Keratinocyte (primary cell): ENCODE results near the gene TNFRSF14. TPM values are rescaled to one million over a fixed set of nuclear protein-coding genes. Genes with fewer than 3 reads are reported as not detected.

Experiments used
- DNase-seq: peaks from one replicate; pipeline ENCODE4 v3.0.0-alpha.2; 2011; ENCODE audit warnings: low read depth, missing footprints, low spot score
- FAIRE-seq: peaks from 2 replicates; lab custom pipeline; 2011; peaks lifted over from hg19 to GRCh38; lab: Jason Lieb, UNC
- H2AFZ ChIP-seq: 2 replicates; pipeline ENCODE4 v1.6.0; 2012; ENCODE audit warnings: low read length, control low read depth, inconsistent platforms; ENCODE audit not compliant: control insufficient read depth
- H3K27ac ChIP-seq: 2 replicates; pipeline ENCODE4 v1.5.1; 2011; ENCODE audit warnings: low read length; ENCODE audit not compliant: control insufficient read depth, insufficient read depth
- H3K27me3 ChIP-seq: 3 replicates; pipeline ENCODE4 v1.6.0; 2011; ENCODE audit warnings: low read length; ENCODE audit not compliant: control insufficient read depth, insufficient read depth; ENCODE audit errors: extremely low read depth
- H3K36me3 ChIP-seq, 2 experiments: 2 replicates in 1 of 2; 3 replicates in 1 of 2; pipeline ENCODE4 v1.5.1; 2011; ENCODE audit warnings: low read length in 2 of 2, mild to moderate bottlenecking in 1 of 2; ENCODE audit not compliant: control insufficient read depth in 2 of 2, insufficient read depth in 2 of 2; ENCODE audit errors: extremely low read depth in 1 of 2
- H3K4me1 ChIP-seq: 3 replicates; pipeline ENCODE4 v1.5.1; 2011; ENCODE audit warnings: low read length; ENCODE audit not compliant: control insufficient read depth, insufficient read depth; ENCODE audit errors: extremely low read depth
- H3K4me2 ChIP-seq: 3 replicates; pipeline ENCODE4 v1.6.0; 2011; ENCODE audit warnings: low read depth, low read length; ENCODE audit not compliant: control insufficient read depth, insufficient read depth; ENCODE audit errors: extremely low read depth
- H3K4me3 ChIP-seq, 3 experiments: fragments of 200-600 bp in 1 of 3; sonication (generic) in 1 of 3; 2 replicates in 2 of 3; 3 replicates in 1 of 3; pipeline ENCODE4 v1.5.1; 2011 to 2016; ENCODE audit warnings: low read length in 3 of 3, mild to moderate bottlenecking in 3 of 3, control low read depth in 2 of 3, inconsistent platforms in 1 of 3, low read depth in 1 of 3, mixed read lengths in 1 of 3, mixed run types in 1 of 3, moderate library complexity in 1 of 3; ENCODE audit not compliant: control insufficient read depth in 2 of 3, insufficient read depth in 2 of 3; ENCODE audit errors: extremely low read depth in 1 of 3
- H3K79me2 ChIP-seq: 2 replicates; pipeline ENCODE4 v1.6.0; 2012; ENCODE audit warnings: low read length; ENCODE audit not compliant: control insufficient read depth, insufficient read depth
- H3K9ac ChIP-seq: 3 replicates; pipeline ENCODE4 v1.6.0; 2011; ENCODE audit warnings: low read length; ENCODE audit not compliant: control insufficient read depth, insufficient read depth; ENCODE audit errors: extremely low read depth
- H3K9me1 ChIP-seq: 3 replicates; pipeline ENCODE4 v1.6.0; 2011; ENCODE audit warnings: low read length; ENCODE audit not compliant: control insufficient read depth, insufficient read depth; ENCODE audit errors: extremely low read depth
- H3K9me3 ChIP-seq: 2 replicates; pipeline ENCODE4 v1.5.1; 2012; ENCODE audit warnings: low read depth, low read length; ENCODE audit not compliant: control insufficient read depth
- H4K20me1 ChIP-seq: 3 replicates; pipeline ENCODE4 v1.6.0; 2011; ENCODE audit warnings: low read length; ENCODE audit not compliant: control insufficient read depth, insufficient read depth; ENCODE audit errors: extremely low read depth
- CTCF ChIP-seq, 3 experiments: IDR thresholded peaks in 1 of 3; conservative IDR thresholded peaks in 1 of 3; optimal IDR thresholded peaks in 1 of 3; 2 replicates in 2 of 3; 3 replicates in 1 of 3; pipeline versions ENCODE3 to v1.5.1; 2011; ENCODE audit warnings: low read length in 3 of 3, mild to moderate bottlenecking in 3 of 3, moderate library complexity in 2 of 3, control low read depth in 1 of 3, inconsistent platforms in 1 of 3; ENCODE audit not compliant: insufficient read depth in 2 of 3; ENCODE audit errors: extremely low read depth in 1 of 3
- EZH2 ChIP-seq: IDR thresholded peaks from one replicate; pipeline ENCODE4 v1.6.1; 2012; ENCODE audit warnings: inconsistent platforms, mild to moderate bottlenecking, low read length, moderate library complexity
- dilution Hi-C: fragments of 300-500 bp; cut with MboI; formaldehyde crosslinking; loops from one replicate; pipeline ENCODE4 v1.7.0; 2020; ENCODE audit warnings: low sequenced_read_pairs; ENCODE audit not compliant: extremely low pct_ligation_motif_present
- polyA plus RNA-seq, 5 experiments: library from polyadenylated mRNA; depleted of rRNA in 3 of 5; stranded (reverse) in 3 of 5; stranded (forward) in 1 of 5; unstranded in 1 of 5; fragments of >200 nt; gene quantifications; 1 replicate in 1 of 5; 2 replicates in 3 of 5; 3 replicates in 1 of 5; pipeline versions ENCODE4 v1.2.1 to v1.2.3, GENCODE V29; 2011 to 2012; ENCODE audit warnings: missing spikeins in 2 of 5, low read depth in 1 of 5, low replicate concordance in 1 of 5

Gene TNFRSF14
- polyA plus RNA-seq, 1 donor (not counting 4 experiments of a cell fraction or from before 2014, with no cell fraction given): 5.2 TPM

GRCh38 chr1:2507744-2508155, 48.4 kb upstream of the TNFRSF14 start:
- dilution Hi-C loops: no loop called here
- Histone ChIP-seq H2AFZ (no peak overlapping the region), H3K4me2 (no peak overlapping the region), H3K9ac (no peak overlapping the region), H3K4me1 (no peaks in the 10 kb centered on the region), H3K36me3 (peaks cover 13% of the 10 kb centered on the region in 2 experiments), H3K9me3 (no peaks in the 10 kb centered on the region), H3K4me3 (no peak overlapping the region), H3K27ac (no peak overlapping the region), H3K79me2 (no peaks in the 10 kb centered on the region), H3K9me1 (no peaks in the 10 kb centered on the region), H4K20me1 (peaks cover 4% of the 10 kb centered on the region), H3K27me3 (no peaks in the 10 kb centered on the region)
- DNase-seq: no peak
- TF ChIP-seq EZH2: no peak
- no peak for TF ChIP-seq CTCF (optimal IDR thresholded peaks at IDR 0.05 in 1 of 3, IDR thresholded peaks at IDR 0.05 in 1 of 3, conservative IDR thresholded peaks at IDR 0.05 in 1 of 3; ENCODE audit: extremely low read depth in 1 of 3, insufficient read depth in 2 of 3, low read length in 3 of 3)
- no peak for FAIRE-seq

GRCh38 chr1:2508180-2508579, 48.0 kb upstream of the TNFRSF14 start:
- no peak overlapping the region for H3K27ac ChIP-seq
- H3K79me2 ChIP-seq: no peaks in the 10 kb centered on the region
- H3K4me3 ChIP-seq: no peak overlapping the region
- TF ChIP-seq CTCF (optimal IDR thresholded peaks at IDR 0.05 in 1 of 3, IDR thresholded peaks at IDR 0.05 in 1 of 3, conservative IDR thresholded peaks at IDR 0.05 in 1 of 3; ENCODE audit: extremely low read depth in 1 of 3, insufficient read depth in 2 of 3, low read length in 3 of 3) (no peak), EZH2 (no peak)
- H3K9me1 ChIP-seq: no peaks in the 10 kb centered on the region
- no peak overlapping the region for H3K4me2 ChIP-seq
- H2AFZ ChIP-seq: no peak overlapping the region
- peaks cover 4% of the 10 kb centered on the region for H4K20me1 ChIP-seq
- peaks cover 13 to 15% of the 10 kb centered on the region in 2 experiments for H3K36me3 ChIP-seq
- DNase-seq: no peak
- H3K27me3 ChIP-seq: no peaks in the 10 kb centered on the region
- FAIRE-seq: no peak
- no peak overlapping the region for H3K9ac ChIP-seq
- H3K4me1 ChIP-seq: no peaks in the 10 kb centered on the region
- no peaks in the 10 kb centered on the region for H3K9me3 ChIP-seq
- dilution Hi-C loops: no loop called here
